ENCODE measurements around the gene SLC6A20. TPM values are rescaled to one million over a fixed set of nuclear protein-coding genes. Genes with fewer than 3 reads are reported as not detected.

The SLC6A20 gene
- total RNA-seq, 1 donor from 2014 or later = not detected

GRCh38 chr3:45794660-45795059 lies 1.7 kb downstream of the SLC6A20 start:
- H3K27me3 ChIP-seq = peaks cover 71% of the 10 kb centered on the region

GRCh38 chr3:45794177-45794560 lies 2.2 kb downstream of the SLC6A20 start:
- Histone ChIP-seq H3K27me3 (peaks cover 67% of the 10 kb centered on the region), H3K36me3 (no peaks in the 10 kb centered on the region), H3K4me3 (no peak overlapping the region), H3F3A (ENCODE audit: low read depth) (peaks cover 6% of the 10 kb centered on the region), H3K9ac (no peak overlapping the region), H3K79me2 (ENCODE audit: low read depth) (no peaks in the 10 kb centered on the region), H3K4me1 (peaks cover 6% of the 10 kb centered on the region), H3K4me2 (no peak overlapping the region), H2AFZ (replicated peaks) (no peak overlapping the region), H3K9me3 (ENCODE audit: low read depth) (no peaks in the 10 kb centered on the region), H4K20me1 (ENCODE audit: low read depth) (peaks cover 10% of the 10 kb centered on the region), H3K27ac (no peak overlapping the region)
- no peak overlapping the region for H3K4me3 Mint-ChIP-seq
- H3K36me3 Mint-ChIP-seq = no peaks in the 10 kb centered on the region
- peaks cover 49% of the 10 kb centered on the region for H3K27me3 Mint-ChIP-seq (ENCODE audit: insufficient read depth, low read depth)
- no peak for TF ChIP-seq EZH2phosphoT487 (IDR thresholded peaks at IDR 0.05)
- no peak for TF ChIP-seq CTCF (IDR thresholded peaks at IDR 0.05)
- TF ChIP-seq EZH2 (IDR thresholded peaks at IDR 0.05) = no peak
- peaks cover 7% of the 10 kb centered on the region for H3K4me1 Mint-ChIP-seq
- no peak overlapping the region for H3K27ac Mint-ChIP-seq
- no peak for DNase-seq (ENCODE audit: low spot score)
- H3K9me3 Mint-ChIP-seq = peaks cover 10% of the 10 kb centered on the region

More at GRCh38 chr3:45794660-45795059, 1.7 kb downstream of the SLC6A20 start:
- Histone ChIP-seq H3K4me2 (no peak overlapping the region), H3K9ac (no peak overlapping the region), H4K20me1 (ENCODE audit: low read depth) (peaks cover 10% of the 10 kb centered on the region), H2AFZ (replicated peaks) (no peak overlapping the region), H3K4me3 (no peak overlapping the region), H3K79me2 (ENCODE audit: low read depth) (no peaks in the 10 kb centered on the region), H3K4me1 (peaks cover 6% of the 10 kb centered on the region), H3K27ac (no peak overlapping the region), H3K36me3 (no peaks in the 10 kb centered on the region), H3F3A (ENCODE audit: low read depth) (peaks cover 6% of the 10 kb centered on the region), H3K9me3 (ENCODE audit: low read depth) (no peaks in the 10 kb centered on the region)
- Mint-ChIP-seq H3K27ac (no peak overlapping the region), H3K4me3 (peak overlapping the region; percentile 31), H3K4me1 (peaks cover 7% of the 10 kb centered on the region), H3K36me3 (no peaks in the 10 kb centered on the region), H3K9me3 (peaks cover 10% of the 10 kb centered on the region), H3K27me3 (ENCODE audit: insufficient read depth, low read depth) (peaks cover 54% of the 10 kb centered on the region)
- no peak for TF ChIP-seq CTCF (IDR thresholded peaks at IDR 0.05)
- no peak for TF ChIP-seq EZH2 (IDR thresholded peaks at IDR 0.05)
- TF ChIP-seq EZH2phosphoT487 (IDR thresholded peaks at IDR 0.05) = no peak
- no peak for DNase-seq (ENCODE audit: low spot score)

GRCh38 chr3:45793482-45794176 lies 2.7 kb downstream of the SLC6A20 start:
- Histone ChIP-seq H3K36me3 (no peaks in the 10 kb centered on the region), H3K27me3 (peaks cover 61% of the 10 kb centered on the region), H2AFZ (replicated peaks) (no peak overlapping the region), H3K9me3 (ENCODE audit: low read depth) (no peaks in the 10 kb centered on the region), H3F3A (ENCODE audit: low read depth) (peaks cover 6% of the 10 kb centered on the region), H3K27ac (no peak overlapping the region), H3K4me2 (no peak overlapping the region), H4K20me1 (ENCODE audit: low read depth) (peaks cover 10% of the 10 kb centered on the region), H3K9ac (no peak overlapping the region), H3K4me3 (no peak overlapping the region), H3K4me1 (peaks cover 6% of the 10 kb centered on the region), H3K79me2 (ENCODE audit: low read depth) (no peaks in the 10 kb centered on the region)
- Mint-ChIP-seq H3K27ac (no peak overlapping the region), H3K27me3 (ENCODE audit: insufficient read depth, low read depth) (peaks cover 44% of the 10 kb centered on the region), H3K4me3 (no peak overlapping the region), H3K4me1 (peaks cover 7% of the 10 kb centered on the region), H3K36me3 (no peaks in the 10 kb centered on the region), H3K9me3 (peaks cover 14% of the 10 kb centered on the region)
- no peak for TF ChIP-seq EZH2 (IDR thresholded peaks at IDR 0.05)
- peak; percentile 49 for DNase-seq (ENCODE audit: low spot score)

- peaks cover 43% of the 10 kb centered on the region for H3K27me3 Mint-ChIP-seq (ENCODE audit: insufficient read depth, low read depth)
- Histone ChIP-seq H3K36me3 (no peaks in the 10 kb centered on the region), H3K27me3 (peaks cover 51% of the 10 kb centered on the region), H3K9ac (no peak overlapping the region), H3K9me3 (ENCODE audit: low read depth) (no peaks in the 10 kb centered on the region), H3K27ac (no peak overlapping the region), H3K4me3 (no peak overlapping the region), H3K4me2 (no peak overlapping the region), H3K79me2 (ENCODE audit: low read depth) (no peaks in the 10 kb centered on the region), H4K20me1 (ENCODE audit: low read depth) (peaks cover 10% of the 10 kb centered on the region), H2AFZ (replicated peaks) (no peak overlapping the region), H3K4me1 (peaks cover 6% of the 10 kb centered on the region), H3F3A (ENCODE audit: low read depth) (peaks cover 6% of the 10 kb centered on the region)
- H3K9me3 Mint-ChIP-seq = peaks cover 17% of the 10 kb centered on the region
- no peak for DNase-seq (ENCODE audit: low spot score)
- no peak overlapping the region for H3K4me3 Mint-ChIP-seq
- peaks cover 7% of the 10 kb centered on the region for H3K4me1 Mint-ChIP-seq
- no peak overlapping the region for H3K27ac Mint-ChIP-seq
- no peaks in the 10 kb centered on the region for H3K36me3 Mint-ChIP-seq
- no peak for TF ChIP-seq CTCF (IDR thresholded peaks at IDR 0.05)
- TF ChIP-seq EZH2 (IDR thresholded peaks at IDR 0.05) = no peak
- no peak for TF ChIP-seq EZH2phosphoT487 (IDR thresholded peaks at IDR 0.05)
Measured at GRCh38 chr3:45792516-45793172, 3.7 kb downstream of the SLC6A20 start.

Measured in neural progenitor cell (in vitro differentiated cells).